AG09319 (cell line): ENCODE results near the gene NELL1.

Source experiments
- DNase-seq: peaks from one replicate; pipeline ENCODE4 v3.0.0-alpha.2; 2010; ENCODE audit warnings: low read depth; ENCODE audit errors: extremely low read depth
- TF ChIP-seq, protein P1 (sequence below): IDR thresholded peaks from 2 replicates; pipeline ENCODE4 v1.5.1; 2011; ENCODE audit warnings: low read depth, mild to moderate bottlenecking, inconsistent platforms, low read length, moderate library complexity

NELL1 gene

GRCh38 chr11:21307874-21308273 is 638.5 kb downstream of the NELL1 start:
- TF ChIP-seq, protein P1, sequence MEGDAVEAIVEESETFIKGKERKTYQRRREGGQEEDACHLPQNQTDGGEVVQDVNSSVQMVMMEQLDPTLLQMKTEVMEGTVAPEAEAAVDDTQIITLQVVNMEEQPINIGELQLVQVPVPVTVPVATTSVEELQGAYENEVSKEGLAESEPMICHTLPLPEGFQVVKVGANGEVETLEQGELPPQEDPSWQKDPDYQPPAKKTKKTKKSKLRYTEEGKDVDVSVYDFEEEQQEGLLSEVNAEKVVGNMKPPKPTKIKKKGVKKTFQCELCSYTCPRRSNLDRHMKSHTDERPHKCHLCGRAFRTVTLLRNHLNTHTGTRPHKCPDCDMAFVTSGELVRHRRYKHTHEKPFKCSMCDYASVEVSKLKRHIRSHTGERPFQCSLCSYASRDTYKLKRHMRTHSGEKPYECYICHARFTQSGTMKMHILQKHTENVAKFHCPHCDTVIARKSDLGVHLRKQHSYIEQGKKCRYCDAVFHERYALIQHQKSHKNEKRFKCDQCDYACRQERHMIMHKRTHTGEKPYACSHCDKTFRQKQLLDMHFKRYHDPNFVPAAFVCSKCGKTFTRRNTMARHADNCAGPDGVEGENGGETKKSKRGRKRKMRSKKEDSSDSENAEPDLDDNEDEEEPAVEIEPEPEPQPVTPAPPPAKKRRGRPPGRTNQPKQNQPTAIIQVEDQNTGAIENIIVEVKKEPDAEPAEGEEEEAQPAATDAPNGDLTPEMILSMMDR: no peak

GRCh38 chr11:21316591-21316990 is 647.2 kb downstream of the NELL1 start:
- TF ChIP-seq, protein P1: no peak
- no peak for DNase-seq

More at GRCh38 chr11:21307874-21308273, 638.5 kb downstream of the NELL1 start:
- no peak for DNase-seq

- TF ChIP-seq, protein P1: no peak
- no peak for DNase-seq
Observed at GRCh38 chr11:21321072-21321471, 651.7 kb downstream of the NELL1 start.

GRCh38 chr11:21321530-21321929 is 652.1 kb downstream of the NELL1 start:
- DNase-seq: no peak
- TF ChIP-seq, protein P1: no peak

DNA sequence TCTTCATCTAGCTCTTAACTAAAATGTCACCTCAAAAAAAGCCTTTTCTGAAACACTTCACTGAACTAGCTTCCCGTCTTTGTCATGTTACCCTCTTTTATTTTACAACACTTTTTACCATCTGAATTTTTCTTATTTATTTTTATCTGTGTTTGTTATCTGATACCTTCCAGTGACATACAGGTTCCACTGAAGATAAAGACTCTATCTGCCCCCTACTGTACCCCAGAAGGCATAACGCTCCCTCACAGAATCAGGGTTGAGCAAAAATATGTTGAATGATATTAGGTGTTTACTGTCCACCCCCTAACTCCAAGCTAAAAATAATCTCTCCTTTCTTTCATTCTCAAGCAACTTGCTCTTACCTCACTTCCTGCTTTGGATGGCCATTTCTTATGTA is 654.2 kb downstream of the NELL1 start:
- no peak for DNase-seq
- TF ChIP-seq, protein P1: no peak

DNA sequence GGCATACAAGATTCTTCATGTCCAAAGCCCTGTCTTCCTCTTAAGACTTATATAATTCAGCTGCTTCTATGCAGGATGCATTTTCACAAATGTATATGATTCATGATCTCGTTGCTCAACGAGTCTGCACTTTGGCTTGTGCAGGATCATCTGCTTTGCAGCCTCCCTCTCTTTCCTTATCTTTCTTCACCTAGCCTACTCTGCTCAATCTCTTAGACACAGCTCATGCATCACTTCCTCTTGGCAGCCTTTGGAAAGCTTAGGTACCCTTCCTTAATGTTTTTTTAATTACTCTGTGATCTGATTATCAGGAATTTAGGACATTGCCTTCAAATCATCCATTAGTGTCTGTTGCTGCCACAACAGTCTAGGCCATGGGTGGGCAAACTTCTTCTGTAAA is 673.8 kb downstream of the NELL1 start:
- no peak for DNase-seq
- TF ChIP-seq, protein P1: no peak

GRCh38 chr11:21346361-21346760 is 677.0 kb downstream of the NELL1 start:
- no peak for DNase-seq
- TF ChIP-seq, protein P1: no peak
